HepG2 (cell line): Measurements from ENCODE around the gene AUTS2. TPM values are rescaled to one million over a fixed set of nuclear protein-coding genes. Genes with fewer than 3 reads are reported as not detected.

Experiments used
- SRSF4 ChIP-seq: fragments of 200-400 bp; formaldehyde crosslinking; IDR thresholded peaks from one replicate; pipeline ENCODE4 v1.6.1; 2018; ENCODE audit warnings: mild to moderate bottlenecking, low read depth, low read length, moderate library complexity; ENCODE audit not compliant: poor library complexity, severe bottlenecking
- ZFX ChIP-seq: sonication (generic); formaldehyde crosslinking; IDR thresholded peaks from 2 replicates; pipeline ENCODE4 v1.4.0; 2020; ENCODE audit warnings: mild to moderate bottlenecking, low read depth, missing genetic modification reagents, moderate library complexity
- ZNF451 ChIP-seq: sonication (generic); formaldehyde crosslinking; IDR thresholded peaks from 2 replicates; pipeline ENCODE4 v1.5.0; 2020; ENCODE audit warnings: mild to moderate bottlenecking, missing genetic modification reagents
- ZNF746 ChIP-seq: sonication (generic); formaldehyde crosslinking; IDR thresholded peaks from 2 replicates; pipeline ENCODE4 v1.8.0; 2022; ENCODE audit warnings: mild to moderate bottlenecking, missing genetic modification reagents
- polyA plus RNA-seq, 8 experiments: library from polyadenylated mRNA; depleted of rRNA in 3 of 8; stranded (reverse) in 7 of 8; unstranded in 1 of 8; fragments of >200 nt; fragmentation: Illumina TruSeq in 4 of 8; extraction: Trizol in 4 of 8; gene quantifications; 2 replicates each; pipeline versions ENCODE4 v1.2.1 to v1.2.3, GENCODE V29; 2011 to 2016; ENCODE audit warnings: low read depth in 4 of 8, missing spikeins in 1 of 8, mixed read lengths in 1 of 8; ENCODE audit not compliant: insufficient read depth in 1 of 8
- total RNA-seq, 5 experiments: library from RNA; depleted of rRNA; stranded (reverse); fragments of >200 nt; fragmentation: Illumina TruSeq; extraction: Trizol; gene quantifications; 2 replicates each; pipeline ENCODE4 v1.2.3, GENCODE V29; 2016; ENCODE audit warnings: low read depth in 1 of 5
- TF ChIP-seq, protein P1 (sequence below): sonication (generic); formaldehyde crosslinking; IDR thresholded peaks from 2 replicates; pipeline ENCODE4 v1.4.0; 2020; ENCODE audit warnings: mild to moderate bottlenecking, missing genetic modification reagents, borderline replicate concordance
- TF ChIP-seq, protein P2 (sequence below): sonication (generic); formaldehyde crosslinking; IDR thresholded peaks from 2 replicates; pipeline ENCODE4 v1.4.0; 2020; ENCODE audit warnings: mild to moderate bottlenecking, missing genetic modification reagents, borderline replicate concordance
- TF ChIP-seq, protein P3 (sequence below): sonication (generic); formaldehyde crosslinking; IDR thresholded peaks from 2 replicates; pipeline ENCODE4 v1.9.0; 2021; ENCODE audit warnings: missing genetic modification reagents, mild to moderate bottlenecking, borderline replicate concordance

Gene AUTS2
- total and polyA plus RNA-seq, 2 of the 13 experiments (the other 11 are each of a cell fraction or from before 2014, with no cell fraction given): 0.38 TPM; not detected in 1

DNA sequence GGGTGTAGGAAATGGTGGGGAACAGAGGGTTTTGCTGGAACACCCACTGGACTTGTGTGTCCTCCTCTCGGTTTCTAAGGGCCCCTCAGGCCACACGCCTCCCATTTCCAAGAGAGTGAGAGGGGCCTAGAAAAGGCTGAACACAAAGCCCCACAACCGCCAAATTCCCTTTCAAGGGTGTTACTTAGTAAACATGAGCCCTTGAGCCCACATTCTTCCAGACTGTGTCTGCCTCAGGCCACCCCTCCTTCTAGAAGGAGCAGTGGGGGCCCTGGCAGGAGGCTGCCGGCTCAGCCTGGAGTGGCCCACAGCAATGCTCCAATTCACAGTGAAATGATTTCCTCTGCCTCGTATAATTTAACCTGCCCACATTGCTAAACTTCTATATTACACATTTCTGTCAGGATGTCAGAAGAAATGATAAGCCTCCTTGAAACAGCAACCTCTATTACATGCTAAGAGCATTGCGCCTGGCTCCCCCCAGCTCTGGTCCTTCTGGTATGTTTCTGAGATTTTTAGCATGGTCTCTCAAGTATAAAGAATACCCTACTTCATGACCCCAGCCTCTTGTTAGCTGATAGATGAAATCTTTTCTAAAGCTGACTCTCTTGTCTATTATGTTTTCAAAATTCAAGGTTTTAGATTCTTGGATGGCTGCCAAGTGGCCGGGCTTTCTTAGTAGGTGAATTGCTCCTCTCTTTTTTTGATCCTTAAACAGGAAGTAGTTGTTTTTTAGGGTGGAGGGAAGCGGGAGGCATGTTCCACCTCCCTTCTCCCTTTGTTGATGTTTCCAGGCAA lies 859.8 kb downstream of the AUTS2 start (continued):
- TF ChIP-seq, protein P1, sequence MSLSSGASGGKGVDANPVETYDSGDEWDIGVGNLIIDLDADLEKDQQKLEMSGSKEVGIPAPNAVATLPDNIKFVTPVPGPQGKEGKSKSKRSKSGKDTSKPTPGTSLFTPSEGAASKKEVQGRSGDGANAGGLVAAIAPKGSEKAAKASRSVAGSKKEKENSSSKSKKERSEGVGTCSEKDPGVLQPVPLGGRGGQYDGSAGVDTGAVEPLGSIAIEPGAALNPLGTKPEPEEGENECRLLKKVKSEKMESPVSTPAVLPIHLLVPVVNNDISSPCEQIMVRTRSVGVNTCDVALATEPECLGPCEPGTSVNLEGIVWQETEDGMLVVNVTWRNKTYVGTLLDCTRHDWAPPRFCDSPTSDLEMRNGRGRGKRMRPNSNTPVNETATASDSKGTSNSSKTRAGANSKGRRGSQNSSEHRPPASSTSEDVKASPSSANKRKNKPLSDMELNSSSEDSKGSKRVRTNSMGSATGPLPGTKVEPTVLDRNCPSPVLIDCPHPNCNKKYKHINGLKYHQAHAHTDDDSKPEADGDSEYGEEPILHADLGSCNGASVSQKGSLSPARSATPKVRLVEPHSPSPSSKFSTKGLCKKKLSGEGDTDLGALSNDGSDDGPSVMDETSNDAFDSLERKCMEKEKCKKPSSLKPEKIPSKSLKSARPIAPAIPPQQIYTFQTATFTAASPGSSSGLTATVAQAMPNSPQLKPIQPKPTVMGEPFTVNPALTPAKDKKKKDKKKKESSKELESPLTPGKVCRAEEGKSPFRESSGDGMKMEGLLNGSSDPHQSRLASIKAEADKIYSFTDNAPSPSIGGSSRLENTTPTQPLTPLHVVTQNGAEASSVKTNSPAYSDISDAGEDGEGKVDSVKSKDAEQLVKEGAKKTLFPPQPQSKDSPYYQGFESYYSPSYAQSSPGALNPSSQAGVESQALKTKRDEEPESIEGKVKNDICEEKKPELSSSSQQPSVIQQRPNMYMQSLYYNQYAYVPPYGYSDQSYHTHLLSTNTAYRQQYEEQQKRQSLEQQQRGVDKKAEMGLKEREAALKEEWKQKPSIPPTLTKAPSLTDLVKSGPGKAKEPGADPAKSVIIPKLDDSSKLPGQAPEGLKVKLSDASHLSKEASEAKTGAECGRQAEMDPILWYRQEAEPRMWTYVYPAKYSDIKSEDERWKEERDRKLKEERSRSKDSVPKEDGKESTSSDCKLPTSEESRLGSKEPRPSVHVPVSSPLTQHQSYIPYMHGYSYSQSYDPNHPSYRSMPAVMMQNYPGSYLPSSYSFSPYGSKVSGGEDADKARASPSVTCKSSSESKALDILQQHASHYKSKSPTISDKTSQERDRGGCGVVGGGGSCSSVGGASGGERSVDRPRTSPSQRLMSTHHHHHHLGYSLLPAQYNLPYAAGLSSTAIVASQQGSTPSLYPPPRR (CRISPR knock-in tag): no peak
- TF ChIP-seq, protein P2, sequence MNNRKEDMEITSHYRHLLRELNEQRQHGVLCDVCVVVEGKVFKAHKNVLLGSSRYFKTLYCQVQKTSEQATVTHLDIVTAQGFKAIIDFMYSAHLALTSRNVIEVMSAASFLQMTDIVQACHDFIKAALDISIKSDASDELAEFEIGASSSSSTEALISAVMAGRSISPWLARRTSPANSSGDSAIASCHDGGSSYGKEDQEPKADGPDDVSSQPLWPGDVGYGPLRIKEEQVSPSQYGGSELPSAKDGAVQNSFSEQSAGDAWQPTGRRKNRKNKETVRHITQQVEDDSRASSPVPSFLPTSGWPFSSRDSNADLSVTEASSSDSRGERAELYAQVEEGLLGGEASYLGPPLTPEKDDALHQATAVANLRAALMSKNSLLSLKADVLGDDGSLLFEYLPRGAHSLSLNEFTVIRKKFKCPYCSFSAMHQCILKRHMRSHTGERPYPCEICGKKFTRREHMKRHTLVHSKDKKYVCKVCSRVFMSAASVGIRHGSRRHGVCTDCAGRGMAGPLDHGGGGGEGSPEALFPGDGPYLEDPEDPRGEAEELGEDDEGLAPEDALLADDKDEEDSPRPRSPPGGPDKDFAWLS (CRISPR knock-in tag): no peak
- no peak for TF ChIP-seq ZNF746
- TF ChIP-seq, protein P3, sequence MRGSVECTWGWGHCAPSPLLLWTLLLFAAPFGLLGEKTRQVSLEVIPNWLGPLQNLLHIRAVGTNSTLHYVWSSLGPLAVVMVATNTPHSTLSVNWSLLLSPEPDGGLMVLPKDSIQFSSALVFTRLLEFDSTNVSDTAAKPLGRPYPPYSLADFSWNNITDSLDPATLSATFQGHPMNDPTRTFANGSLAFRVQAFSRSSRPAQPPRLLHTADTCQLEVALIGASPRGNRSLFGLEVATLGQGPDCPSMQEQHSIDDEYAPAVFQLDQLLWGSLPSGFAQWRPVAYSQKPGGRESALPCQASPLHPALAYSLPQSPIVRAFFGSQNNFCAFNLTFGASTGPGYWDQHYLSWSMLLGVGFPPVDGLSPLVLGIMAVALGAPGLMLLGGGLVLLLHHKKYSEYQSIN: no peak
- no peak for TF ChIP-seq SRSF4
- TF ChIP-seq ZNF451 (CRISPR knock-in tag): no peak
- TF ChIP-seq ZFX (CRISPR knock-in tag): no peak
